HG02763 (cell line): Measurements from ENCODE around the gene KLK15.

Experiments used
- ATAC-seq: cut with Tn5 transposase; IDR thresholded peaks from one replicate; pipeline ENCODE4 v1.9.1; 2021; ENCODE audit warnings: mild to moderate bottlenecking, moderate library complexity; ENCODE audit not compliant: unreplicated experiment

KLK15 gene, protein sequence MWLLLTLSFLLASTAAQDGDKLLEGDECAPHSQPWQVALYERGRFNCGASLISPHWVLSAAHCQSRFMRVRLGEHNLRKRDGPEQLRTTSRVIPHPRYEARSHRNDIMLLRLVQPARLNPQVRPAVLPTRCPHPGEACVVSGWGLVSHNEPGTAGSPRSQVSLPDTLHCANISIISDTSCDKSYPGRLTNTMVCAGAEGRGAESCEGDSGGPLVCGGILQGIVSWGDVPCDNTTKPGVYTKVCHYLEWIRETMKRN

DNA sequence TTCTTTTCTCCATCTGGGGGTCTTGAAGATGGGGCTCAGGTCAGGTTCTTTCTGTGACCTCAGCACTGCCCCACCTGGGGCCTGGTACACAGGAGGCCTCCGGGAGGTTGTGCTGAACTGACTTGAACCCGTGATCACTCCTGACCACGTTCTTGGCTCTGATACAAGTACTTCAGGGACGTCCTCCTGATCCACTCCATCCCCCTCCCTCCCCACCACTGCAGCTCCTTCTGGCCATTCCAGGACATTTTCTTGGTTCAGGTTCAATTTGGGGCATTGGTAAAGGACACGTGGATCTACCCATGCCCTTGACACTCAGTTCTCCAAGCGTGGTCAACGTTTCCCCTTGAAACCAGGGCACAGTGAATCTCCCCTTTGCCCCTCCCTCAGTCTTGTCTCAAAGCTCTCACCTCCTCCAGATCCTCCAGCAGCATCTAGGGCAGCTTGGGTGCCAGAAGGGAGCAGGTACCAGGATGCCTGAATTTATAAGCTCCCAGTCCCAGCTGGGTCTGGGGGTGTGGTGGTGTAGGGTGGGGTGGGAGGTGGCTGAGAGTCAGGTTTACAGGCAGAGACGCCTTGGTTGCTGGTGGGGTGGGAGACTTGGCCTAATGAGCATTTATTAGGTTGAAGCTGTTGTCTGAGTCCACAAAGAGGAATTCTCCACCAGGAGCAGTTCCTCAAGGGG is at the start of gene KLK15:
KLK15 (minus strand) TSS at position 458 of the 685 bp plus-strand sequence. CDS start 2,082 bp downstream, outside the sequence.
- no peak for ATAC-seq

DNA sequence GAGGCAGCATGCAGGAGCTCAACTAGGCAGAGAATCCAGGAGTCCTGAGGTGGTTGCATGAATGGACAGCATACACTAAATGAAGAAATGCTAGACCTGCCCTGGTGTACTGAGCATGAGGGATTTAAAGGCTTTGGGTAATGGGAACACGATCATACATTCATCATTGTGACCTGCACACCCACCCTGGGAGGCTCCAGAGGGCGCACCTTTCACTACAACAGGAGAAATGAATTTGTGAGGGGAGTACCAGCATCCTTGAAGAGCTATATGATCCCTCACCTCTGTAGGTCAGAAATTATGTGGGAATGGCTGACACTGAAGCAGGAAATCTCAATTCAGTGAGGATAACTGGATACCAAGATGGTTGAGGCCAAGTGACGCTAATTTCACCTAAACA is 48.8 kb upstream of the KLK15 start:
- no peak for ATAC-seq

DNA sequence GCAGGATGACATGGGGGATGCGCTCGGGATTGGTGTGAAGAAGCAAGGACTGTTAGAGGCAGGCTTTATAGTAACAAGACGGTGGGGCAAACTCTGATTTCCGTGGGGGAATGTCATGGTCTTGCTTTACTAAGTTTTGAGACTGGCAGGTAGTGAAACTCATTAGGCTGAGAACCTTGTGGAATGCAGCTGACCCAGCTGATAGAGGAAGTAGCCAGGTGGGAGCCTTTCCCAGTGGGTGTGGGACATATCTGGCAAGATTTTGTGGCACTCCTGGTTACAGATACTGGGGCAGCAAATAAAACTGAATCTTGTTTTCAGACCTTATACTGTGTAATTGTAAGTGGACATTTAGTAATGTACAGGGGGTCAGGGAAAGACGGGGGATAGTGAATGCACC is 46.9 kb upstream of the KLK15 start:
- ATAC-seq = no peak

DNA sequence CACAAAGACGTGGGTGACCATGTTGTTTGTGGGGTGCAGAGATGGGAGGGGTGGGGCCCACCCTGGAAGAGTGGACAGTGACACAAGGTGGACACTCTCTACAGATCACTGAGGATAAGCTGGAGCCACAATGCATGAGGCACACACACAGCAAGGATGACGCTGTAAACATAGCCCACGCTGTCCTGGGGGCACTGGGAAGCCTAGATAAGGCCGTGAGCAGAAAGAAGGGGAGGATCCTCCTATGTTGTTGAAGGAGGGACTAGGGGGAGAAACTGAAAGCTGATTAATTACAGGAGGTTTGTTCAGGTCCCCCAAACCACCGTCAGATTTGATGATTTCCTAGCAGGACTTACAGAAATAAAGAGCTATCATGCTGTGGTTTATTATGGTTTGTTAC is 45.5 kb upstream of the KLK15 start:
- no peak for ATAC-seq

DNA sequence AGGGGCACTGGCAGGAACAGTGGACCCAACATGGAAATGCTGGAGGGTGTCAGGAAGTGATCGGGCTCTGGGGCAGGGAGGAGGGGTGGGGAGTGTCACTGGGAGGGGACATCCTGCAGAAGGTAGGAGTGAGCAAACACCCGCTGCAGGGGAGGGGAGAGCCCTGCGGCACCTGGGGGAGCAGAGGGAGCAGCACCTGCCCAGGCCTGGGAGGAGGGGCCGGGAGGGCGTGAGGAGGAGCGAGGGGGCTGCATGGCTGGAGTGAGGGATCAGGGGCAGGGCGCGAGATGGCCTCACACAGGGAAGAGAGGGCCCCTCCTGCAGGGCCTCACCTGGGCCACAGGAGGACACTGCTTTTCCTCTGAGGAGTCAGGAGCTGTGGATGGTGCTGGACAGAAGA is 44.0 kb upstream of the KLK15 start:
- ATAC-seq = no peak

DNA sequence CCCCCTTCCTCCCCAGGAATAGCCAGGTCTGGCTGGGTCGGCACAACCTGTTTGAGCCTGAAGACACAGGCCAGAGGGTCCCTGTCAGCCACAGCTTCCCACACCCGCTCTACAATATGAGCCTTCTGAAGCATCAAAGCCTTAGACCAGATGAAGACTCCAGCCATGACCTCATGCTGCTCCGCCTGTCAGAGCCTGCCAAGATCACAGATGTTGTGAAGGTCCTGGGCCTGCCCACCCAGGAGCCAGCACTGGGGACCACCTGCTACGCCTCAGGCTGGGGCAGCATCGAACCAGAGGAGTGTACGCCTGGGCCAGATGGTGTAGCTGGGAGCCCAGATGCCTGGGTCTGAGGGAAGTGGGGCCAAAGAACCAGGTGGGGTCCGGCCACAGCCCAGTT is 43.1 kb upstream of the KLK15 start:
- no peak for ATAC-seq

DNA sequence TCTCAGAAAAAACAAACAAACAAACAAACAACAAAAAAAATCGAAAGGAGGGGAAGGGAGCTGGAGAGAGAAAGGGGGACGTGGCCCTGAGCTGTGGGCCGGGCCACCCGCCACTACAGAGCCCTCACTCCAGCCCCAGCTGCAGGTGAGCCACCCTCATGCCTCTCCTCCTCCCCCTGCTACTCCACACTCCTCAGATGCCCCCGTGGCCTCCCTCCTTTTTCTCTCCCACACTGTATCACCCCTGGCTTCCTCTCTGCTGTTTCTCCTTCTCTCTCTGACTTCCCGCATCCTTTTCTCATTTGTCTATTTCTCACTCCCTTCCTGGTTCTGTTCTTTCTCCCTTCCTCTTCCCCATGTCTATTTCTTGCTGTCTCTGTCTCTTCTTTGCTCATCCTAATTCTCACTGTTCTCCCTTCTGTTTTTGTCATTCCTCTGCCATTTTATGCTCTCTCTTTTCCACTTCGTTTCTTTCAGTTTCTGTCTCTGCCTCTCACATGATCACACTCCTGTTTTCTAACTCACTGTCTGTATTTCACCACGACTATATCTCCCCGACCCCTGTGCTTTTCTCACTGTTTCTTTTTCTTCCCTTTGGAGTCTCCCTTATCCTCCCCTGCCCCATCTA is 42.5 kb upstream of the KLK15 start:
- no peak for ATAC-seq

DNA sequence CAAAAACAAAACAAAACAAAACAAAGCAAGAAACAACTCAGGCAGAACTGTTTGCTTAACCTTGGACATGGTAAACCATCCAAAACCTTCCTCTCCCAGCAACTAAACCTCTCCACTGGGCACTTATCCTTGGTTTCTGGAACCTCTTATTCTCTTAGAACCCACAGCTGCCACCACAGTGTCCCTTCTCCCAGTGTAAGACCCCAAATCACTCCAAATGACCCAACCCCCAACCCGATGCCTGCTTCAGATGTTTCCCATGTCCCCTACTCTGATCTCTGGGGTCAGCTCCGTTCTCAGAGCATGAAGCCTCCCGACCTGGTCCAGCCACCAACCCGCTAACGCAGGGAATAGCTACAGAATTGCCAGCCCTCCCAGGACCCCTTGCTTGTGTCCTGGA is 40.8 kb upstream of the KLK15 start:
- ATAC-seq = no peak

DNA sequence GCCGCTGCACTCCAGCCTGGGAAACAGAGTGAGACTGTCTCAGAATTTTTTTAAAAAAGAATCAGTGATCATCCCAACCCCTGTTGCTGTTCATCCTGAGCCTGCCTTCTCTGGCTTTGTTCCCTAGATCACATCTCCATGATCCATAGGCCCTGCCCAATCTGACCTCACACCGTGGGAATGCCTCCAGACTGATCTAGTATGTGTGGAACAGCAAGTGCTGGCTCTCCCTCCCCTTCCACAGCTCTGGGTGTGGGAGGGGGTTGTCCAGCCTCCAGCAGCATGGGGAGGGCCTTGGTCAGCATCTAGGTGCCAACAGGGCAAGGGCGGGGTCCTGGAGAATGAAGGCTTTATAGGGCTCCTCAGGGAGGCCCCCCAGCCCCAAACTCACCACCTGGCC is 39.7 kb upstream of the KLK15 start, which contains the start of gene KLK2:
KLK2 (plus strand) TSS at position 384 of the 400 bp plus-strand sequence. CDS start 35 bp downstream, outside the sequence.
- ATAC-seq = no peak

DNA sequence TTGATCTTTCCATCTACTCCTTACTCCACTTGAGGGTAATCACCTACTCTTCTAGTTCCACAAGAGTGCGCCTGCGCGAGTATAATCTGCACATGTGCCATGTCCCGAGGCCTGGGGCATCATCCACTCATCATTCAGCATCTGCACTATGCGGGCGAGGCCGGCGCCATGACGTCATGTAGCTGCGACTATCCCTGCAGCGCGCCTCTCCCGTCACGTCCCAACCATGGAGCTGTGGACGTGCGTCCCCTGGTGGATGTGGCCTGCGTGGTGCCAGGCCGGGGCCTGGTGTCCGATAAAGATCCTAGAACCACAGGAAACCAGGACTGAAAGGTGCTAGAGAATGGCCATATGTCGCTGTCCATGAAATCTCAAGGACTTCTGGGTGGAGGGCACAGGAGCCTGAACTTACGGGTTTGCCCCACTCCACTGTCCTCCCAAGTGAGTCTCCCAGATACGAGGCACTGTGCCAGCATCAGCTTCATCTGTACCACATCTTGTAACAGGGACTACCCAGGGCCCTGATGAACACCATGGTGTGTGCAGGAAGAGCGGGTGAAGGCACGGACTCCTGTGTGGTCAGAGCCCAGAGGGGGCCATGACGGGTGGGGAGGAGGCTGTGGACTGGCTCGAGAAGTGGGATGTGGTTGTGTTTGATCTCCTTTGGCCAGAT is 37.2 kb upstream of the KLK15 start:
- ATAC-seq = no peak

DNA sequence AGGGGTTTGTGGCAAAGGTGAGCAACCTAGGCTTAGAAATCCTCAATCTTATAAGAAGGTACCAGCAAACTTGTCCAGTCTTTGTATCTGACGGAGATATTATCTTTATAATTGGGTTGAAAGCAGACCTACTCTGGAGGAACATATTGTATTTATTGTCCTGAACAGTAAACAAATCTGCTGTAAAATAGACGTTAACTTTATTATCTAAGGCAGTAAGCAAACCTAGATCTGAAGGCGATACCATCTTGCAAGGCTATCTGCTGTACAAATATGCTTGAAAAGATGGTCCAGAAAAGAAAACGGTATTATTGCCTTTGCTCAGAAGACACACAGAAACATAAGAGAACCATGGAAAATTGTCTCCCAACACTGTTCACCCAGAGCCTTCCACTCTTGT is 36.1 kb upstream of the KLK15 start:
- no peak for ATAC-seq

DNA sequence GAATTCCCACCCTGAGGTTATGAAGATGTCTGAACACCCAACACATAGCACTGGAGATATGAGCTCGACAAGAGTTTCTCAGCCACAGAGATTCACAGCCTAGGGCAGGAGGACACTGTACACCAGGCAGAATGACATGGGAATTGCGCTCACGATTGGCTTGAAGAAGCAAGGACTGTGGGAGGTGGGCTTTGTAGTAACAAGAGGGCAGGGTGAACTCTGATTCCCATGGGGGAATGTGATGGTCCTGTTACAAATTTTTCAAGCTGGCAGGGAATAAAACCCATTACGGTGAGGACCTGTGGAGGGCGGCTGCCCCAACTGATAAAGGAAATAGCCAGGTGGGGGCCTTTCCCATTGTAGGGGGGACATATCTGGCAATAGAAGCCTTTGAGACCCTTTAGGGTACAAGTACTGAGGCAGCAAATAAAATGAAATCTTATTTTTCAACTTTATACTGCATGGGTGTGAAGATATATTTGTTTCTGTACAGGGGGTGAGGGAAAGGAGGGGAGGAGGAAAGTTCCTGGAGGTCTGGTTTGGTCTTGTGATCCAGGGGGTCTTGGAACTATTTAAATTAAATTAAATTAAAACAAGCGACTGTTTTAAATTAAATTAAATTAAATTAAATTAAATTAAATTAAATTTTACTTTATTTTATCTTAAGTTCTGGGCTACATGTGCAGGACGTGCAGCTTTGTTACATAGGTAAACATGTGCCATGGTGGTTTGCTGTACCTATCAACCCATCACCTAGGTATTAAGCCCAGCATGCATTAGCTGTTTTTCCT is 28.3 kb upstream of the KLK15 start:
- ATAC-seq = no peak

DNA sequence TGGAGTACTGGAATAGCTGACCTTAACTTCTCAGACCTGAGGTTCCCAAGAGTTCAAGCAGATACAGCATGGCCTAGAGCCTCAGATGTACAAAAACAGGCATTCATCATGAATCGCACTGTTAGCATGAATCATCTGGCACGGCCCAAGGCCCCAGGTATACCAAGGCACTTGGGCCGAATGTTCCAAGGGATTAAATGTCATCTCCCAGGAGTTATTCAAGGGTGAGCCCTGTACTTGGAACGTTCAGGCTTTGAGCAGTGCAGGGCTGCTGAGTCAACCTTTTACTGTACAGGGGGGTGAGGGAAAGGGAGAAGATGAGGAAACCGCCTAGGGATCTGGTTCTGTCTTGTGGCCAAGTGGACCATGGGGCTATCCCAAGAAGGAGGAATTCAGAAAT is 27.6 kb upstream of the KLK15 start:
- ATAC-seq = no peak

DNA sequence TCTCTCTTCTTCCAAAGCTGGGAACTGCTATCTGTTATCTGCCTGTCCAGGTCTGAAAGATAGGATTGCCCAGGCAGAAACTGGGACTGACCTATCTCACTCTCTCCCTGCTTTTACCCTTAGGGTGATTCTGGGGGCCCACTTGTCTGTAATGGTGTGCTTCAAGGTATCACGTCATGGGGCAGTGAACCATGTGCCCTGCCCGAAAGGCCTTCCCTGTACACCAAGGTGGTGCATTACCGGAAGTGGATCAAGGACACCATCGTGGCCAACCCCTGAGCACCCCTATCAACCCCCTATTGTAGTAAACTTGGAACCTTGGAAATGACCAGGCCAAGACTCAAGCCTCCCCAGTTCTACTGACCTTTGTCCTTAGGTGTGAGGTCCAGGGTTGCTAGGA is 26.5 kb upstream of the KLK15 start:
- ATAC-seq = no peak

DNA sequence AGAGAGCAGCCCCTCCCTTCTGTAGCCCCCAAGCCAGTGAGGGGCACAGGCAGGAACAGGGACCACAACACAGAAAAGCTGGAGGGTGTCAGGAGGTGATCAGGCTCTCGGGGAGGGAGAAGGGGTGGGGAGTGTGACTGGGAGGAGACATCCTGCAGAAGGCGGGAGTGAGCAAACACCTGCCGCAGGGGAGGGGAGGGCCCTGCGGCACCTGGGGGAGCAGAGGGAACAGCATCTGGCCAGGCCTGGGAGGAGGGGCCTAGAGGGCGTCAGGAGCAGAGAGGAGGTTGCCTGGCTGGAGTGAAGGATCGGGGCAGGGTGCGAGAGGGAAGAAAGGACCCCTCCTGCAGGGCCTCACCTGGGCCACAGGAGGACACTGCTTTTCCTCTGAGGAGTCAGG is 25.5 kb upstream of the KLK15 start:
- no peak for ATAC-seq

DNA sequence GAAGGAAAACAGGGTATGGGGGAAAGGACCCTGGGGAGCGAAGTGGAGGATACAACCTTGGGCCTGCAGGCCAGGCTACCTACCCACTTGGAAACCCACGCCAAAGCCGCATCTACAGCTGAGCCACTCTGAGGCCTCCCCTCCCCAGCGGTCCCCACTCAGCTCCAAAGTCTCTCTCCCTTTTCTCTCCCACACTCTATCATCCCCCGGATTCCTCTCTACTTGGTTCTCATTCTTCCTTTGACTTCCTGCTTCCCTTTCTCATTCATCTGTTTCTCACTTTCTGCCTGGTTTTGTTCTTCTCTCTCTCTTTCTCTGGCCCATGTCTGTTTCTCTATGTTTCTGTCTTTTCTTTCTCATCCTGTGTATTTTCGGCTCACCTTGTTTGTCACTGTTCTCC is 24.0 kb upstream of the KLK15 start:
- ATAC-seq = no peak

DNA sequence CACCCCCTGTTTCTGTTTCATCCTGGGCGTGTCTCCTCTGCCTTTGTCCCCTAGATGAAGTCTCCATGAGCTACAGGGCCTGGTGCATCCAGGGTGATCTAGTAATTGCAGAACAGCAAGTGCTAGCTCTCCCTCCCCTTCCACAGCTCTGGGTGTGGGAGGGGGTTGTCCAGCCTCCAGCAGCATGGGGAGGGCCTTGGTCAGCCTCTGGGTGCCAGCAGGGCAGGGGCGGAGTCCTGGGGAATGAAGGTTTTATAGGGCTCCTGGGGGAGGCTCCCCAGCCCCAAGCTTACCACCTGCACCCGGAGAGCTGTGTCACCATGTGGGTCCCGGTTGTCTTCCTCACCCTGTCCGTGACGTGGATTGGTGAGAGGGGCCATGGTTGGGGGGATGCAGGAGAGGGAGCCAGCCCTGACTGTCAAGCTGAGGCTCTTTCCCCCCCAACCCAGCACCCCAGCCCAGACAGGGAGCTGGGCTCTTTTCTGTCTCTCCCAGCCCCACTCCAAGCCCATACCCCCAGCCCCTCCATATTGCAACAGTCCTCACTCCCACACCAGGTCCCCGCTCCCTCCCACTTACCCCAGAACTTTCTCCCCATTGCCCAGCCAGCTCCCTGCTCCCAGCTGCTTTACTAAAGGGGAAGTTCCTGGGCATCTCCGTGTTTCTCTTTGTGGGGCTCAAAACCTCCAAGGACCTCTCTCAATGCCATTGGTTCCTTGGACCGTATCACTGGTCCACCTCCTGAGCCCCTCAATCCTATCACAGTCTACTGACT is 21.4 kb upstream of the KLK15 start, which contains the start of gene KLK3:
KLK3 (plus strand) TSS at position 280 of the 775 bp plus-strand sequence; CDS start at position 321, 41 bp downstream.
- ATAC-seq = no peak

DNA sequence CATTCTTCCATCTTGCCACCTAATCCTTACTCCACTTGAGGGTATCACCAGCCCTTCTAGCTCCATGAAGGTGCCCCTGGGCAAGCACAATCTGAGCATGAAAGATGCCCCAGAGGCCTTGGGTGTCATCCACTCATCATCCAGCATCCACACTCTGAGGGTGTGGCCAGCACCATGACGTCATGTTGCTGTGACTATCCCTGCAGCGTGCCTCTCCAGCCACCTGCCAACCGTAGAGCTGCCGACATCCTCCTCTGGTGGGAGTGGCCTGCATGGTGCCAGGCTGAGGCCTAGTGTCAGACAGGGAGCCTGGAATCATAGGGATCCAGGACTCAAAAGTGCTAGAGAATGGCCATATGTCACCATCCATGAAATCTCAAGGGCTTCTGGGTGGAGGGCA is 18.2 kb upstream of the KLK15 start:
- ATAC-seq = no peak

DNA sequence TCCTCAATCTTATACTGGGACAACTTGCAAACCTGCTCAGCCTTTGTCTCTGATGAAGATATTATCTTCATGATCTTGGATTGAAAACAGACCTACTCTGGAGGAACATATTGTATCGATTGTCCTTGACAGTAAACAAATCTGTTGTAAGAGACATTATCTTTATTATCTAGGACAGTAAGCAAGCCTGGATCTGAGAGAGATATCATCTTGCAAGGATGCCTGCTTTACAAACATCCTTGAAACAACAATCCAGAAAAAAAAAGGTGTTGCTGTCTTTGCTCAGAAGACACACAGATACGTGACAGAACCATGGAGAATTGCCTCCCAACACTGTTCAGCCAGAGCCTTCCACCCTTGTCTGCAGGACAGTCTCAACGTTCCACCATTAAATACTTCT is 17.4 kb upstream of the KLK15 start:
- no peak for ATAC-seq
